ENCODE data around the gene TGFBR2. TPM values are rescaled to one million over a fixed set of nuclear protein-coding genes. Genes with fewer than 3 reads are reported as not detected.
A peak's percentile ranks its signal among the peaks of the same experiment; 100 is the strongest.

The TGFBR2 gene
- total and polyA plus RNA-seq, 2 experiments from 2014 or later, result 135 to 188 TPM

DNA sequence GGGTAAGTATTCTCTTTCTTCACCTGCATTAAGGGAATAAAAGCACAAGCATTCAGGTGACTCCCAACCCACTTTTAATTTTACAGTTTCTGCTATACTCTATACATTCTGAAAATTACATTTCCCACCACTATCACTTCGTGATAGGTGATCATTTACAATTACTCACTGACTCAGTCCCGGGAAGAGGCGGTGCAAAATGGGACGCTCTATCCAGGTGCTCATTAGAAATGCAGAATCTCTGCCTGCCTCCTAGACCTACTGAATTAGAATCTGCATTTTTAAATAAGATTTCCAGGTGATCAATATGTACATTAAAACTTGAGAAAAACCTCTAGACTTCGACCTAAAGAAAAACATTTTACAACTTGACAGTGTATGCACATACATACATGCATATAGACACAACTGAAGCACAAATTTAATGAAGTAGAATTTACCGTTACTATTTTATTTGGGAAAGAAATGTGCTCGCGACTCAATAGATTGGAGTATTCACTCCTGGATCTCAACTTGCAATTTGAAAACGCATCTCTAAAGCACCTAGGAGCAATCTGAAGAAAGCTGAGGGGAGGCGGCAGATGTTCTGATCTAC, 598 bp upstream of the TGFBR2 start:
- H3K9me3 ChIP-seq (ENCODE audit: low read depth), result no peaks in the 10 kb centered on the region
- no peak for DNase-seq
- peak overlapping the region; percentile 91 for H3K9ac ChIP-seq
- no peaks in the 10 kb centered on the region for H3K27me3 ChIP-seq (replicated peaks; ENCODE audit: insufficient read depth)
- peak overlapping the region; percentile 70 for H3K4me2 ChIP-seq (ENCODE audit: unreplicated experiment)
- in situ Hi-C loops (cut with MboI), result no loop called here
- peak overlapping the region; percentile 58 for H3K27ac ChIP-seq
- peak overlapping the region; percentile 83 for H3K4me3 ChIP-seq
- WGBS, 2 experiments (ENCODE audit: low coverage in 1 of 2, low lambda C conversion rate in 2 of 2, missing lambda C conversion rate in 2 of 2), result 36 to 37% methylated on average over 10 of the region's 10 CpGs
- H4K20me1 ChIP-seq (ENCODE audit: insufficient read depth), result 0 out of 2 replicates have a peak, but pooled peaks cover 3% of the 10 kb centered on the region
- peak overlapping the region; percentile 64 for H2AFZ ChIP-seq
- no peaks in the 10 kb centered on the region for H3K36me3 ChIP-seq (ENCODE audit: low read depth)
- no peak for TF ChIP-seq EZH2phosphoT487 (IDR thresholded peaks at IDR 0.05; ENCODE audit: insufficient read depth, low read depth)
- no peak for TF ChIP-seq EZH2 (IDR thresholded peaks at IDR 0.05; ENCODE audit: insufficient read depth, poor library complexity, severe bottlenecking)
- H3K4me1 ChIP-seq (ENCODE audit: insufficient read depth), result peaks cover 16% of the 10 kb centered on the region
- H3K79me2 ChIP-seq (ENCODE audit: insufficient read depth), result peaks cover 51% of the 10 kb centered on the region
- H3F3A ChIP-seq (ENCODE audit: insufficient read depth), result peaks cover 31% of the 10 kb centered on the region
- H3K9me2 ChIP-seq (ENCODE audit: insufficient read depth), result no peaks in the 10 kb centered on the region

DNA sequence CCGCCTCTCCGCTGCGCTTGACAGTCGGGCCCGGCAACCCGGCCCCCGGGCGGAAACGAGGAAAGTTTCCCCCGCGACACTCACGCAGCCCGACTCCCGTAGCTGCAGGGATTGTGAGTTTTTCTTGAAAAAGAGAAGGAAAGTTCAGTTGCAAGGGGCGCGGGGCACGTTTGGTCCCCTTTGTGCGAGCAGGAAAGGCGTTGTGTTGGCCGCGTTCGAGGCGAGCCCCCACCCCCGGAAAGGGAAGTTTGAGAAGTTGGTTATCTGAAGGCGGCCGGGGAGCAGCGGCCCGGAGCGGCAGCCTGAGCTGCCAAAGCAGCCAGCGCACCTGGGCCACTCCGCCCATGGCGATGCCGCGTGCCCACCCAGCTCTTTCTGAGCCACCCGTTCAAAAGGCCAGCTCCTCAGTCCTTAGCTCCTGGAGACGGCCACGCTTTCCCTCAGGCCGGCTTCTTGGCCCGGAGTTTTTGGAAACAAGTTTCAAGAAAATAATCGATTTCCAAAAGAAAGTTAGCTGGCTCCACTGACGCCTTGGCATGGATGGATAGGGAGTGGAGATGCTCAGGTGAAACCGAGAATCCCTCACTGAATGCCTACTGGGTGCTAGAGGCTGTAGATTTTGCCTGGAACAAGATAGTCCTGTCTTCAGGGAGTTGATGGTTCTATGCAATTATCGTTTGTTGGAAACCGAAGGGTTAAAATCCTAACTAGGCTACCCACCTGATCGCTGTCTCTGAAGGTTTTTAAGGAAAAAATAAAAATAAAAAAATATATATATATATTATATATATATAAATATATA, 832 bp downstream of the TGFBR2 start:
- Histone ChIP-seq H2AFZ (peak overlapping the region; percentile 64), H3K27me3 (replicated peaks; ENCODE audit: insufficient read depth) (no peaks in the 10 kb centered on the region), H3K4me2 (ENCODE audit: unreplicated experiment) (peak overlapping the region; percentile 82), H3K9ac (peak overlapping the region; percentile 91), H3F3A (ENCODE audit: insufficient read depth) (peaks cover 45% of the 10 kb centered on the region), H3K9me2 (ENCODE audit: insufficient read depth) (no peaks in the 10 kb centered on the region), H3K4me1 (ENCODE audit: insufficient read depth) (peaks cover 30% of the 10 kb centered on the region), H3K79me2 (ENCODE audit: insufficient read depth) (peaks cover 65% of the 10 kb centered on the region), H3K27ac (peak overlapping the region; percentile 58), H3K9me3 (ENCODE audit: low read depth) (no peaks in the 10 kb centered on the region), H3K36me3 (ENCODE audit: low read depth) (no peaks in the 10 kb centered on the region), H4K20me1 (ENCODE audit: insufficient read depth) (0 out of 2 replicates have a peak, but pooled peaks cover 11% of the 10 kb centered on the region), H3K4me3 (peak overlapping the region; percentile 83)
- in situ Hi-C loops (cut with MboI), result no loop called here
- peak; percentile 68 for DNase-seq
- 3 to 4% methylated on average over 45 of the region's 45 CpGs for WGBS, 2 experiments (ENCODE audit: low coverage in 1 of 2, low lambda C conversion rate in 2 of 2, missing lambda C conversion rate in 2 of 2)
- TF ChIP-seq EZH2 (IDR thresholded peaks at IDR 0.05; ENCODE audit: insufficient read depth, poor library complexity, severe bottlenecking), result no peak
- no peak for TF ChIP-seq EZH2phosphoT487 (IDR thresholded peaks at IDR 0.05; ENCODE audit: insufficient read depth, low read depth)

DNA sequence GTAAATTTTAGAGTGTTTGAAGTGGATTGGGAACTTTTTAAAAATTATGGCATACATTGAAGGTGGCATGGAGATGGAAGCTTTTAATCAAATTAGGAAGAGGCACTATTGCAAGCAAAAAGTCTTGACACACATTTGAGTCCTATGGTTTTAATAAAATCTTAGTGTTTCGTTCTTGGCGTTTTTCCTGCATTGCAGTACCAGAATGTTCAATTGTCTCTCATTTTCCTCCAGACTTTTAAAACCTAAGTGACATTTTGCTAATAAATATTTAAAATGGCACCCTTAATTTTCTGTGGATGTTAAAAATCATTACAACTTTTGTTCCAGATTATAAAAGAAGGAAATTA, 2.2 kb downstream of the TGFBR2 start:
- H3K36me3 ChIP-seq (ENCODE audit: low read depth), result no peaks in the 10 kb centered on the region
- H3K4me2 ChIP-seq (ENCODE audit: unreplicated experiment), result peak overlapping the region; percentile 82
- H3K9me2 ChIP-seq (ENCODE audit: insufficient read depth), result no peaks in the 10 kb centered on the region
- H3K27ac ChIP-seq, result peak overlapping the region; percentile 3
- H3K4me3 ChIP-seq, result peak overlapping the region; percentile 83
- H3K9ac ChIP-seq, result peak overlapping the region; percentile 40
- peaks cover 11% of the 10 kb centered on the region; the same call in 1 of the 2 replicates for H4K20me1 ChIP-seq (ENCODE audit: insufficient read depth)
- H3K27me3 ChIP-seq (replicated peaks; ENCODE audit: insufficient read depth), result no peaks in the 10 kb centered on the region
- no peak overlapping the region for H2AFZ ChIP-seq
- in situ Hi-C loops (cut with MboI), result no loop called here
- no peaks in the 10 kb centered on the region for H3K9me3 ChIP-seq (ENCODE audit: low read depth)
- WGBS, 2 experiments (ENCODE audit: low coverage in 1 of 2, low lambda C conversion rate in 2 of 2, missing lambda C conversion rate in 2 of 2), result 13 to 19% methylated on average over 2 of the region's 2 CpGs
- peaks cover 78% of the 10 kb centered on the region for H3K79me2 ChIP-seq (ENCODE audit: insufficient read depth)
- peaks cover 39% of the 10 kb centered on the region for H3K4me1 ChIP-seq (ENCODE audit: insufficient read depth)
- H3F3A ChIP-seq (ENCODE audit: insufficient read depth), result peaks cover 52% of the 10 kb centered on the region
- TF ChIP-seq EZH2 (IDR thresholded peaks at IDR 0.05; ENCODE audit: insufficient read depth, poor library complexity, severe bottlenecking) (no peak), EZH2phosphoT487 (IDR thresholded peaks at IDR 0.05; ENCODE audit: insufficient read depth, low read depth) (no peak)
- peak; percentile 32 for DNase-seq

DNA sequence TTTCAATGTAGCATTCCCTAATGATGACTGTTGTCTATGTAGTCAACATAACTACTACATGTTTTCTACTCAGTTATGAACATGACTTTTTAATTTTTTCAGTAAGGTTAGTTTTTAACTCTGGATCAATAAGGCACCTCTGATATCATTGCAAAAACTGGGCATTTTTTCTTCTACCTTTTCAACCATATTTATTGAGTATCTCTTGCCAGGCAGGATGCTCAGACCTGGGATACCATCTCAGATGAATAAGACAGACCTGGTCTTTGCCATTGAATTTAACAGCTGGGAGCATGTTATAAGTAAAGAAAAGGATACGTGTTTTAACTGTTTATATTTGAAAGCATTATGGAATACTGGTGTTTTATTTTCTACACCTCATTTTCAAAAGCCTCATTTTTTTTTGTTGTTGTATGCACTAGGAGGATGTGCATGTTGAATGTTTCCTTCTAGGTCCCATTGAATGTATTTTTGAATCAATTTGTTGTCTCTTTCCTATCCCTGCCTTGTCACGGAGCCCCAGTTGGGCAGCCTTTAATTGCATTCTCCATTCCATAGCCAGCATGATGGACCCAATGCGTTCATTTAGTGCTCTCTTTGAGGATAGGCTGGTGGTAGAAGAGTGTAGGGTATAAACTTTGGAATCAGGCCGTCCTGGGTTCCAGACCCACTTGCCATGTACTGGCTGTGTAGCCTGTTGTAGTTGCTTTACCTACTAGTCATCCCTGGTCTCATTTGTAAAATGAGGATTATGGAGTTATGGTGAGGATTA, 3.7 kb downstream of the TGFBR2 start:
- Histone ChIP-seq H3K4me3 (peak overlapping the region; percentile 83), H3K4me1 (ENCODE audit: insufficient read depth) (peaks cover 54% of the 10 kb centered on the region), H3K9ac (no peak overlapping the region), H3K9me2 (ENCODE audit: insufficient read depth) (no peaks in the 10 kb centered on the region), H3F3A (ENCODE audit: insufficient read depth) (peaks cover 61% of the 10 kb centered on the region), H4K20me1 (ENCODE audit: insufficient read depth) (peaks cover 22% of the 10 kb centered on the region), H3K4me2 (ENCODE audit: unreplicated experiment) (peak overlapping the region; percentile 82), H3K27ac (no peak overlapping the region), H3K27me3 (replicated peaks; ENCODE audit: insufficient read depth) (no peaks in the 10 kb centered on the region), H3K79me2 (ENCODE audit: insufficient read depth) (peaks cover 94% of the 10 kb centered on the region), H2AFZ (no peak overlapping the region), H3K36me3 (ENCODE audit: low read depth) (no peaks in the 10 kb centered on the region), H3K9me3 (ENCODE audit: low read depth) (no peaks in the 10 kb centered on the region)
- in situ Hi-C loops (cut with MboI), result loop anchor here (10.0 kb wide), 1 partner anchor 405 kb away; no protein-coding TSS in a partner anchor
- WGBS, 2 experiments (ENCODE audit: low coverage in 1 of 2, low lambda C conversion rate in 2 of 2, missing lambda C conversion rate in 2 of 2), result 98 to 100% methylated on average over 4 of the region's 4 CpGs
- TF ChIP-seq EZH2 (IDR thresholded peaks at IDR 0.05; ENCODE audit: insufficient read depth, poor library complexity, severe bottlenecking), result no peak
- no peak for TF ChIP-seq EZH2phosphoT487 (IDR thresholded peaks at IDR 0.05; ENCODE audit: insufficient read depth, low read depth)
- DNase-seq, result no peak
